D721Med (cell line): ENCODE results near the gene NPBWR2.

ENCODE experiments used
- DNase-seq: peaks from one replicate; pipeline ENCODE4 v3.0.0; 2011; ENCODE audit warnings: low spot score; ENCODE audit not compliant: insufficient read length
- FAIRE-seq: peaks from 2 replicates; lab custom pipeline; 2011; peaks lifted over from hg19 to GRCh38; lab: Jason Lieb, UNC
- CTCF ChIP-seq: IDR thresholded peaks from 2 replicates; pipeline ENCODE4 v1.5.1; 2012; ENCODE audit warnings: mild to moderate bottlenecking, control low read depth; ENCODE audit not compliant: insufficient read depth; ENCODE audit errors: missing control alignments

Gene NPBWR2

DNA sequence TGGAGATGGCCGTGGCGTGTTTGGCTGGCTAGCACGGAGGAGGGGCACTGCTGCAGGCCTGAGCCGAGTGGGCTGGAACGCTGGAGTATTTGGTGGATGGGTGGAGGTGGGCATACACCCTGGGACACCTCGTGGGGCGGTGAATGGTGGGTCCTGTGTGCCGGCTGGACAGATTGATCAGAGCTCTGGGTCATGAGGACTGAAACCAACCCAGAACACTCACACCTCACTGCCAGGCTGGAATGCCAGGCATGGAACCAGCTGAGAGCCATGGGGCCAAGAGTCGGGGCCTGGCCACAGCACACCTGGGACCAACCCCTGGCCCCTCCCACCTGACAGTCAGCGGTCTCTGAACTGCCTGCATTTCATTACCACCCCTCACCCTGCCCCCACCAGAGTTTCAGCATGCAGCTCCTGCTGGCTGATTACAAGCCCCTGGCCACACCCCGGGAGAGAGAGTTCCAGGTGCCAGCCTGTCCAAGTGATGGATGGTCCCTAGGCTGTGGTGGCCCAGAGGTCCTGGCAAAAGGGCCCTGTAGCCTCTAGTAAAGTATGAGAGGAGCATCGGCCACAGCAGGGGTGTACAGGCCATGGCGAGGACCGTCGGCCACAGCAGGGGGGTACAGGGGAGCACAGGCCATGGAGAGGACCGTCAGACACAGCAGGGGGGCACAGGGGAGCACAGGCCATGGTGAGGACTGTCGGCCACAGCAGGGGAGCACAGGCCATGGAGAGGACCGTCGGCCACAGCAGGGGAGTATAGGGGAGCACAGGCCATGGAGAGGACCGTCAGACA lies 3.3 kb downstream of the NPBWR2 start:
- no peak for FAIRE-seq
- TF ChIP-seq CTCF, result no peak

DNA sequence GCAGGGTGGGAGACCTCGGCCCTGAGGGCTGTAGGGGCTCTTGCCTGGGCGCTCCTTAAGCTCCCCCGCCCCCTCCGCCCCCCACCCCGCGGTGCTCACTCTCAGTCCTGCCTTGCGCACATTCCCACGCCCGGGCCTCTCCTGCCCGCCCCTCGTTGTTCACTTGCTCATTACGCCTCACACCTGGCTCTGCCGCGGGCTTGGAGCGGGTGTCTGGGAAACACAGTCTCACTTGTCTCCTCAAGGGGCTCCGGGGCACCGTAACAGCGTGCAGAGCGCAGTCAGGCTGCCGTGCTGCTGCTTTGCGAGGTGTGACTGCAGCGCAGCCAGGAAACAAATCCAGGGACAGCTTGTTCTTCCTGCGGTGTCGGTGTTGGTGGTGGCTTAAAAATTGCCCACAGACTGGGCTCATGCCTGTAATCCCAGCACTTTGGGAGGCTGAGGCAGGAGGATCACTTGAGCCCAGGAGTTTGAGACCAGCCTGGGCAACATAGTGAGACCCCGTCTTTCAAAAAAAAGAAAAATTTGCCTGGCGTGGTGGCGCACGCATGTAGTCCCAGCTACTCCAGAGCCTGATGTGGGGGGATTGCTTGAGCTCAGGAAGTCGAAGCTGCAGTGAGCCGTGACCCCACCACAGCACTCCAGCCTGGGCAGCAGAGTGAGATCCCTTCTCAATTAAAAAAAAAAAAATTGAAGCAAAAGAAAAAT lies 4.6 kb downstream of the NPBWR2 start:
- no peak for FAIRE-seq

More for the DNA sequence above, 3.3 kb downstream of the NPBWR2 start:
- DNase-seq, result no peak

DNA sequence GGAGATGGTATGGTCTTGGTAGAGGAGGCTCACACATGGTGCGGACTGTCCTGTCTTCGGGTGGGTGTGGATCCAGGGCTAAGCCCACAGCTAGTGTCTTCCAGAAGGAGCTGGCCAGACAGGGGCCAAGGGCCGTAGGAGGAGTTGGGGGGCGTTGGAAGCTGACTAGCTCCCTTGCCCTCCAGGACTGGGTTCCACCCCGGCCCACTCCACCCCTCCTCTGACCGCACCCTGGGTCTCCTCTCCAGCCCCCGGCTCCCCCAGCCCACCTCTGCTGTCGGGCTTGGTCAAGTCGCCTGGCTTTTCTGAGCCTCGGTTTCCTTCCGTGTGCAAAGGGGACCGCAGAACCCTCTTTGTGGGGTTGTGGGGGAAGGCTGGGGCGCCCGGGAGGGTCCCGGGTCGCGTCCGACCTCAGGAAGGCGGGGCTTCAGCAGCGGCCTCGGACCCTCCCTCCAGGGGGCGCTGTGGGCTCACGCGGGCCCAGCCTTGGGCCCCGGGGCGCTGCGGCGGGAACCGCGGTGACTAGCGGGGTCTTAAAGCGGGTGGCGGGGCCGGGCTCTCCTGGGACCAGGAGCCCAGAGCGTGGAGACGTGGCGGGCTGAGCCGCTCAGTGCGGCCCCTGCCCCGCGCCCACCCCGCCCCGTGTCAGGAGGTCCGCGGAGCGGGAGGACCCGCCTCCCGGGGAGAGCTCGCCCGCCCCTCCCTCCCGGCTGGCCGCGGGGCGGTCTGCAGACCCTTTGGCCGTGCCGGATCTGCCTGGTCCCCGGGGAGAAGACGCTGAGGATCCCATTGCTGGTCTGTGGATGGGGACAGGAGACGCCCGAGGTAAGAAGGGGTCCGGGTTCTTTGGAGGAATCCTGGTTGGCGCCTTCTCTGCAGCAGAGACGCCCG lies 5.4 kb downstream of the NPBWR2 start:
- peak; percentile 88 for DNase-seq
- no peak for FAIRE-seq
- TF ChIP-seq CTCF, result peak; percentile 61

More for the DNA sequence above, 4.6 kb downstream of the NPBWR2 start:
- TF ChIP-seq CTCF, result no peak
- peak; percentile 51 for DNase-seq

DNA sequence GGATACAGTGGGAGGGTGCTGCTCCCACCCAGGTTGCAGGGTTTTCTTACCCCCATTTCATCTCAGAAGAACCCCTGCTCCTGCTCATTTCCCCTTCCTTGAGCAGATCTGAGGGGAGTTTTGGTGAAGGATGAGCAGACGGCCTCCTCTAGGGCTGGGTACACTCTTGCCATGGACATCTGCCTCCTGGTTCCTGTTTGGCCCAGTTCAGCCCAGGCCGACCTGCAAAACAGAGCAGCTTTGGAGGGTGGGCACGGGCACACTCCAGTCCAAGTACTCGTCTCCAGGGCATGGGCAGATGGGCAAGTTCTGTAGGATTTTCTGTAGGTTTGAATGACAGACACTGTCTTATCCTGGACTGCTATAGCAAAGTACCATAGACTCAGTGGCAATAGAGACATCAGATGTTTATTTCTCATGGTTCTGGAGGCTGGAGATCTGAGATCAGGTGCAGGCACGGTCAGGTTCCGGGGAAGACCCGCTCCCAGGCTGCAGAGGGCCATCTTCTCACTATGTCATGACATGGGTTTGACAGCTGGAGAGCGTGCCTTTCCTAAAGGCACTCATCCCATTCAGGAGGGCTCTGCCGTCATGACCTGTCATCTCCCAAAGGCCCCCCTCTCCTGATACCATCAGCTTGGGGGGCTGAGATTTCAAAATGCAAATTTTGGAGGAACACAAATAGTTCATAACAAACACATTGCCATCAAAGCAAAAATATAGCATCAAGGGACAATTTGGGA lies 6.2 kb downstream of the NPBWR2 start:
- FAIRE-seq (no peak), DNase-seq (no peak)
- no peak for TF ChIP-seq CTCF

DNA sequence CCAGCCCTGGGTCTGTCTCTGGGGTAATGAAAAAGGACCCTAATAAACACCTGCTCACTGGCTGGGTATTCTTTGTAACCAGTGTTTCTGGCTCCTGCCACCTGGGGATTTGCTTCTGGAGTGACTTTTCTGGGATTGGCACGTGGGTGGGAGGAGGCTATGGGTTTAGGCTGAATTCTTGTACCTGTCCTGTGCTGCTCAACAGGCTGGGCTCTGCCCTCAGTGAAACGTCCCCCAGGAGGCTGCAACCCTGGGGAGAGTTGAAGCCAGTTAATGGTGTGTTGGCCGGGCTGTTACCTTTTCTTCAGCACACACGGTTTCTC lies 6.8 kb downstream of the NPBWR2 start:
- TF ChIP-seq CTCF, result no peak

DNA sequence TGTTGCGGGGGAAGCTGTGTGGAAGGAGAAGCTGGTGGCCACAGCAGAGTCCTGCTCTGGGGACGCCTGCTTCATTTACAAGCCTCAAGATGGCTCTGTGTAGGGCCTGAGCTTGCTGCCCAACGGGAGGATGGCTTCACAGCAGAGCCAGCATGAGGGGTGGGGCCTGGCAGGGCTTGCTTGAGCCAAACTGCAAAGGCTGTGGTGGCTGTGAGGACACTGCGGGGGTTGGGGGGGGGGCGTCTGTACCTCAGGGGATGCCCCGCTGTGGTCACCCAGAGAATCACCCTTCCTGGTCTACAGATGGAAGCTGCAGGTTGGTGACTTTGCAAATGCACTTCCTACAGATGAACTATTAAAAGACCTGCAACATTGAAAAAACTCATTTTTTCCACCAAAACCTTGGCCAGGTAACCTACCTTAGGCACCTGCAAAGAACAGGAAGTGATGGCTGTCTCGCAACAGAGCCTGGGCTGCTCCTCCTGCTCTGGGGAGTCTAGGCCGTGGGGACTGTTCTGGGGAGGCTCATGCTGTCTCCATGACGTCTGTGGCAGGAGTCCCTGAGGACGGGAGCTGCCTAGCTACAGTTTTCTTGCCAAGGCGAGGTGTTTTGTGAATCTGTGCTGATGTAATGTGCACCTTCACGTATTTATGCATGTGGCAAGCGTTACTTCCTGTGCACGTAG lies 7.3 kb downstream of the NPBWR2 start:
- DNase-seq (no peak), FAIRE-seq (no peak)
- TF ChIP-seq CTCF, result no peak

More for the DNA sequence above, 6.8 kb downstream of the NPBWR2 start:
- no peak for FAIRE-seq
- DNase-seq, result no peak
